HG03039 (cell line): ENCODE measurements around the gene ZNF157.
A peak's percentile ranks its signal among the peaks of the same experiment; 100 is the strongest.
"Not testable (repeated sequence)": the region's sequence is repeated elsewhere in the genome, so short reads cannot be mapped to it uniquely, and the experiment has no call there.

ENCODE experiments used
- ATAC-seq: cut with Tn5 transposase; IDR thresholded peaks from one replicate; pipeline ENCODE4 v1.9.1; 2021; ENCODE audit warnings: mild to moderate bottlenecking, moderate library complexity; ENCODE audit not compliant: unreplicated experiment

The ZNF157 gene

GRCh38 chrX:47370278-47370677 is at the start of gene ZNF157:
Gene ZNF157 (plus strand): TSS chrX:47370578. CDS start chrX:47370669, 91 bp downstream.
- ATAC-seq = no peak

- ATAC-seq = no peak
These were observed 49.0 kb upstream of the ZNF157 start for GRCh38 chrX:47321386-47321785.

GRCh38 chrX:47321823-47322371 is 48.5 kb upstream of the ZNF157 start:
- no peak for ATAC-seq

- ATAC-seq = no peak
These were observed 42.5 kb upstream of the ZNF157 start for GRCh38 chrX:47327902-47328301.

- not testable (repeated sequence) for ATAC-seq
These were observed 37.6 kb upstream of the ZNF157 start for GRCh38 chrX:47332729-47333128.

DNA sequence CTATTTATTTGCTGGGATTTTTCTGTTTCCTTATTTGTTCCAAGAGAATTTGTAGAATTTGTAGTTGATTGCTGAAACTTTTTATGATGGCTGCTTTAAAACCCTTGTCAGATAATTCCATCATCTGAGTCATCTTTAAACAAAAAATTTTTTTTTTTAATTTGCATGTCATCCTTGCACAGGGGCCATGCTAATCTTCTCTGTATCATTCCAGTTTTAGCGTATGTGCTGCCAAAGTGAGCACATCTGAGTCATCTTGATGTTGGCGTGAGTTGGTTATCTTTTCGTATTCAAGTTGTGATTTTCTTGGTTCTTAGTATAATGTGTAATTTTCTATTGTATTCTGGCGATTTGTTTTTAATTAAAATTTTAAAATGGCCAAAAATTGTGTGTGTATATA is 18.7 kb upstream of the ZNF157 start:
- ATAC-seq = no peak

GRCh38 chrX:47358387-47359065 is 11.9 kb upstream of the ZNF157 start:
- ATAC-seq = no peak

DNA sequence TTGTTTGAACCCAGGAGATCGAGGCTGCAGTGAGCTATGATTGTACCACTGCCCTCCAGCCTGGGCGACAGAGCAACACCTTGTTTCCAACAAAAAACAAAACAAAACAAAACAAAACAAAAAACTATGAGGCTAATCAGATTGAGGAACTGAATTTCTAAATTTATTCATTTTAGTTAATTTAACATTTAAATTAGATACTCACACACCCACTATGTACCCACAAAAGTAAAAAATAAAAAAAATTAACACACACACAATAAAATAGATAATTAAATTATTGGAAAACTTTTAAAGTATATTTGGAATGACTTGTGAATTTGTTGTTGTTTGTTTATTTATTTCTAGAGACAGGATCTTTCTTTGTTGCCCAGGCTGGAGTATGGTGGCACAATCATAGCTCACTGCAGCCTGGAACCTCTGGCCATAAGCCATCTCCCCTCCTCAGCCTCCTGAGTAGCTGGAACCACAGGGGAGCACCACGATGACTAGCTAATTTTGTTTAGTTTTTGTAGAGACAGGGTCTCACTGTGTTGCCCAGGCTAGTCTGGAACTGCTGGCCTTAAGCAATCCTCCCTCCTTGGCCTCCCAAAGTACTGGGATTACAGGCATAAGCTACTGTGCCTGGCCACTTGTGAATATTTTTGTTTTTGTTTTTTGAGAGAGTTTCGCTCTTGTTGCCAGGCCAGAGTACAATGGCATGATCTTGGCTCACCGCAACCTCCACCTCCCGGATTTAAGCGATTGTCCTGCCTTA is 9.8 kb upstream of the ZNF157 start:
- ATAC-seq = no peak

DNA sequence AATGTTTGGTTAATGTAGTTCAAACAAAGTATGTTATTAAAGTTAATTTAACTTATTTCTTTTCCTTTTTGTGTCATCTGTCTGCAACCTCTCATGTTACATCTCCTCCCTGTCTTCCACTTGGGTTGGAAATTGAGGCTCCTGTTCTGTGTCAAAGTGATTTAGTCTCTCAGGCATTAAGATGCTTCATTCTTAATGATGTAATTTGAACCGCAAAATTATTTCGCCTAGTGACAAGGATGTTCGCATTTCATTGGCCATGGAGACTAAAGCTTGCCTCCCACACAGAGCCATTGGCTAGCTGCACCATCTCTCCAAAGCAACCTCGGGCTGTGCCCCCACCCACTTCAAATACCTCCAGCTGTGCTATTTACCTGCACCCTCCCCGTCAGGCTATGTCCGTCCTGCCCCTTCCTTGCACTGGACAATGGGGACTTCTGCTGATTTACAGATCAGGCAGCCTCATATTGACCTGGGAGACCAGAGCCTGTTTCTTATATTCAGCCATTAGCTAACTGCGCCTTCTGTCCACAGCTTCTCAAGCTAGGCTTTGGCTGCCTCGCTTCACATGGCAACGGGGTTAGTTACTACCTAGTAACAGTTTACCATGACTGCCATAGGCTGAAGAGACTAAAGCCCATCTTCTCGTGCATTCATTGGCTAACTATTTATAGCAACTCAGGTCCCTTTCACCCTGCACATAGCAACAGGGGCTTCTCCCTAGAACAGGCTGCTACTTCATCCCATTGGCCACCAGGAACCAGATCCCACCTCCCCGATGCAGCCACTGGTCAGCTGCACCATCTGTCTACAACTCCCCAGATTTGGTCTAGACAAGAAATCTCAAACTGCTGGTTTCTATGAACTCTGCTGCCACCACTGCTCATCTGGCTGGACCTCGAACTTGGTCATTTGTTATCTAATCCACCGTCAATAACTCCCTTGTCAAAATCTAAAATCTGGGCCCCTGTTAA is 8.6 kb upstream of the ZNF157 start:
- ATAC-seq = peak; percentile 85

DNA sequence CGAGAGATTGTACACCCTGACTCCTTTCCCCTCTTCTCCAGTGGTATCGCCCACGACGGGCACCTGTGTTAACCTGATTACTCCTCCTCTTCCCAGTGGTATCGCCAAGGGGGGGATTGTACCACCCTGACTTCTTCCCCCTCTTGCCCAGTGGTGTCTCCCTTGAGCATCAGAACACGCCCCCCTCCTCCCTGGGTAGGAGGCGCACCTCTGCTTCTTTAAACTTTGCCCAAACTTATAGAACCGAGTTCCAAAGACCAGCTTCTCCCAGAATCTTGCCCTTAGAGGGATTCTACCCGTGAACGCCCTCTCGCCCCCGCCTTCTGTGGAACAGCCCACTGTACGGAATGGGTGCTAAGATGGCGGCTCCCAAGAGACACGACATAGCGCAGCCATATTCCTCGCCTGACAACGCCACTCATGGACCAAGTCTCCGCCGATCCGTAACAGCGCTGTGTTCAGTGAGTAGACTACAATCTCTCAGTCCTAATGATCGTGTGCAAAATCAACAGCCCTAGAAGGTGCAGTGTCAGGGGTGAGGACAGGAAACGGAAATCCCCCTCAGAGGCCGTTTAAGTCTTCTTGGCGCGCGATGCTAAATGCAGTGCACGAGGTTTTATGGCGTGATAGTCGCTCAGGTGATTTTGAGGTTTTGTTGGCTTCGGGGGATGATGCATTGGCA is 4.2 kb upstream of the ZNF157 start:
- no peak for ATAC-seq

DNA sequence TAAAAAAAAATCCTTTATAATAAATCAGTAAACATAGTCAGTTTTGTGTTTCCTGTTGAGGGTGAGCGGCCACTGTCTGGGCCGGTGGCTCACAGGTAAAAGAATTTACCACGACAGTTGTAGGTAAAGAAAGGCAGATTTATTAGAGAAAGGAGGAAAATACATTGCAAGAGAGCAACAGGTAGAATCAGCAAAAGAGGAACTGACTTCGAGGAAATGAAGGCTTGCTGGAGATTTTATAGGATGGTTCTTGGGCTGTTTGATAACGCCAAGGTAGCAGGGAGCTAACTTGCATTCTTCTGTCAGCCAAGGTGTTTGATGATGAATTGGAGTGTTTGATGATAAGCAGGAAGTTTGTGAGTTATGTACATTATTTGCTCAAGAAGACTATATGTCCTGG is 2.8 kb downstream of the ZNF157 start:
- ATAC-seq = no peak

GRCh38 chrX:47380268-47380667 is 9.9 kb downstream of the ZNF157 start:
- no peak for ATAC-seq

DNA sequence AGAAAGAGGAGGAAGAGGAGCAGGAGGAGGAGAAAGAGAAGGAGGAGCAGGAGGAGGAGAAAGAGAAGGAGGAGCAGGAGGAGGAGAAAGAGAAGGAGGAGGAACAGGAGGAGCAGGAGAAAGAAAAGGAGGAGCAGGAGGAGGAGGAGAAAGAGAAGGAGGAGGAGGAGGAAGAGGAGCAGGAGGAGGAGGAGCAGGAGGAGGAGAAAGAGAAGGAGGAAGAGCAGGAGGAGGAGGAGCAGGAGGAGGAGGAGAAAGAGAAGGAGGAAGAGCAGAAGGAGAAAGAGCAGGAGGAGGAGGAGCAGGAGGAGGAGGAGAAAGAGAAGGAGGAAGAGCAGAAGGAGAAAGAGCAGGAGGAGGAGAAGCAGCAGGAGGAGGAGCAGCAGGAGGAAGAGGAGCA is 10.5 kb downstream of the ZNF157 start:
- not testable (repeated sequence) for ATAC-seq

- no peak for ATAC-seq
These were observed 14.1 kb downstream of the ZNF157 start for GRCh38 chrX:47384502-47384901.

DNA sequence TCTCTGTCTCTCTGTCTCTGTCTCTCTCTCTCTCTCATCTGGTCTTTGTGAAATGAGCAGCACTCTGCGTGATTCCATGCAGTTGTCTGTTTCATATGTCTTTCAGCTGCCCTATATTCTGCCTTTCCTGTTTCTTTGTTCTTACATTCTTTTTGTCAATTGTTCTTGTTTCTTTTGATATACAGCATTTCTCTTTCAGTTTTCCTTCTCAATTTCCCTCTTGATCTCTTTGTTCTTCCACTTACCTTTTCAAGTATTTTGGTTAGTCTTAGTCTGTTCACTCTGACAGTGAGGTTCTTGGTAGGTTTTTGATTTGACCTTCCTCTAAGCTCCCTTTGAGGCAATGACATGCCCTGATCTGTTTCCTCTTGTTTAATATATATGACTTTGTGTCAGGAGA is 20.4 kb downstream of the ZNF157 start:
- ATAC-seq = no peak

DNA sequence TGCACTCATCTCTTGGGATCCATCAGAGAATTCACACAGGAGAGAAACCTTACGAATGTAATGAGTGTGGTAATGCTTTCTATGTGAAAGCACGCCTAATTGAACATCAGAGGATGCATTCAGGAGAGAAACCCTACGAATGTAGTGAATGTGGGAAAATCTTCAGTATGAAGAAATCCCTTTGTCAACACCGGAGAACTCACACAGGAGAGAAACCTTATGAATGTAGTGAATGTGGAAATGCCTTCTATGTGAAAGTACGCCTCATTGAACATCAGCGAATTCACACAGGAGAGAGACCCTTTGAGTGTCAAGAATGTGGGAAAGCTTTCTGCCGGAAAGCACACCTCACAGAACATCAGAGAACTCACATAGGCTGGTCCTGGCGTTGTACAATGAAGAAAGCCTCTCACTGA is 42.8 kb downstream of the ZNF157 start:
- ATAC-seq = no peak

DNA sequence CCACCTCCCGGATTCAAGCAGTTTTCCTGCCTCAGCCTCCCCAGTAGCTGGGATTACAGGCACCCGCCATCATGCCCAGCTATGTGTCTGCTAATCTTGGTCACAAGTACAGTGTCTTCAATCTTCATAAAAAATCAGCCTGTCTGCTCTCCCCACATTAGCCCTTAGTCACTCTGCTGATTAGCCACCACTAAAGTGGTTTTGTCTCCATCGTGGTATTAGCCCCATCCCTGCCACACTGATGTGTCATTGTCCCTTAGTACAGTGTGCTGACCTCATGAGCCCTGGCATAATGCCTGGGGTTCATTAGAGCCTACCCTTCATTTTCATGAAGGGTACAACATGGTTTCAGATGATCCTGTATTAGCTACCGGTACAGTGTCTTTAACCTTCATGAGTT is 49.9 kb downstream of the ZNF157 start:
- no peak for ATAC-seq

DNA sequence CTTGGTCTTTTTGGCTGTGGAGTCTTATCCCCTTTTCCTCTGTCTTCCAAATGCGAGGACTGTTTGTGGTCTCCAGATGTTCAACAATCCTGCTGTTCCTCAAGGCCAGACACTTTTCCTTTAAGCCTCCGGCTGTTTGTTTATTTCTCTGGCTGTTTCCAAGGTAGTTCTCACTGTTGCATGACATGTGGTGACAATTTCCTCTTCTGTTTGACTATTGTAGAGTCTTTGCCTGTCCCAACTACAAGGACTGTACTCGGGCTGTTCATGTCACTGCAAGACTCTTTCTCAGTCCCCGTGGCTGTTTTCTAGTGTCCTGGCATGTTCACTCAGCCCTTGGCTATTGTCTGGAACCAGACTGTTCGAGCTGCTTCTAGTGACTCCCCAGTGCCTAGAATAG is 50.6 kb downstream of the ZNF157 start:
- ATAC-seq = no peak

- no peak for ATAC-seq
These were observed 52.1 kb downstream of the ZNF157 start for GRCh38 chrX:47422444-47422843.

DNA sequence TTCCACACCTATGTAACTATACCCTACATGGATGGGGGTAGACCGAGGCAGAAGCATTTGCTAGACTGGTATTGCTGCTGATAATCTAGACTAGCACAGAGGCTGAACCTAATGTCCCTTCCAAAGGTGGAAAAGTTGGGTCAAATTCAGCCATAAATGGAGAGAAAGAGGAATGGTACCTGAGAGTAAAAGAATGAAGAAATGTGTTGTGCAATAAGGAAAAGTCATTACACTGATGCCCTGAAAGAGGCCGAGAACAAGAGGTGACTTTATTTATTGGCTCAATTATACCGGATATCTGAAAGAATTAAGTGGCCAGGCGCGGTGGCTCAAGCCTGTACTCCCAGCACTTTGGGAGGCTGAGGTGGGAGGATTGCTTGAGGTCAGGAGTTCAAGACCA is 60.5 kb downstream of the ZNF157 start:
- ATAC-seq = no peak
